ENCODE data around the gene IPO4. TPM values are rescaled to one million over a fixed set of nuclear protein-coding genes. Genes with fewer than 3 reads are reported as not detected.

Gene IPO4
- total RNA-seq, 1 experiment from 2014 or later = 53.2 TPM

- DNase-seq (ENCODE audit: low spot score) = no peak
Observed at GRCh38 chr14:24194186-24194872, 5.7 kb upstream of the IPO4 start.

- DNase-seq (ENCODE audit: low spot score) = no peak
Observed at GRCh38 chr14:24192933-24193332, 4.3 kb upstream of the IPO4 start.

GRCh38 chr14:24190416-24190815, 1.8 kb upstream of the IPO4 start:
- DNase-seq (ENCODE audit: low spot score) = no peak

GRCh38 chr14:24189460-24189859, 844 bp upstream of the IPO4 start:
- DNase-seq (ENCODE audit: low spot score) = no peak

GRCh38 chr14:24189059-24189375, 401 bp upstream of the IPO4 start:
- DNase-seq (ENCODE audit: low spot score) = no peak

- DNase-seq (ENCODE audit: low spot score) = no peak
Observed at GRCh38 chr14:24187539-24187915, 1.1 kb downstream of the IPO4 start.

GRCh38 chr14:24186831-24187538, 1.6 kb downstream of the IPO4 start:
- no peak for DNase-seq (ENCODE audit: low spot score)

- no peak for DNase-seq (ENCODE audit: low spot score)
Observed at GRCh38 chr14:24185741-24186140, 2.9 kb downstream of the IPO4 start.

- no peak for DNase-seq (ENCODE audit: low spot score)
Observed at GRCh38 chr14:24185026-24185425, 3.6 kb downstream of the IPO4 start.

GRCh38 chr14:24184104-24184970, 4.3 kb downstream of the IPO4 start:
- no peak for DNase-seq (ENCODE audit: low spot score)

- no peak for DNase-seq (ENCODE audit: low spot score)
Observed at GRCh38 chr14:24183014-24183481, 5.6 kb downstream of the IPO4 start.

GRCh38 chr14:24182110-24182882, 6.3 kb downstream of the IPO4 start:
- DNase-seq (ENCODE audit: low spot score) = no peak

- DNase-seq (ENCODE audit: low spot score) = no peak
Observed at GRCh38 chr14:24181371-24182077, 7.1 kb downstream of the IPO4 start.

- peak; percentile 26 for DNase-seq (ENCODE audit: low spot score)
Observed at GRCh38 chr14:24179961-24180796, 8.4 kb downstream of the IPO4 start.

- no peak for DNase-seq (ENCODE audit: low spot score)
Observed at GRCh38 chr14:24179294-24179960, 9.2 kb downstream of the IPO4 start.

GRCh38 chr14:24178399-24179178, 10.0 kb downstream of the IPO4 start:
- DNase-seq (ENCODE audit: low spot score) = no peak

- DNase-seq (ENCODE audit: low spot score) = no peak
Observed at GRCh38 chr14:24177891-24178290, 10.7 kb downstream of the IPO4 start.

GRCh38 chr14:24177041-24177825, 11.4 kb downstream of the IPO4 start:
- no peak for DNase-seq (ENCODE audit: low spot score)

Measured in A172 (cell line).